ENCODE measurements around the gene CMPK2. TPM values are rescaled to one million over a fixed set of nuclear protein-coding genes. Genes with fewer than 3 reads are reported as not detected.

CMPK2 gene
- total RNA-seq, 1 donor from 2014 or later, result 0.49 TPM

- Mint-ChIP-seq H3K27me3 (ENCODE audit: unreplicated experiment) (no peaks in the 10 kb centered on the region), H3K4me3 (ENCODE audit: unreplicated experiment) (no peak overlapping the region), H3K27ac (ENCODE audit: unreplicated experiment) (no peak overlapping the region), H3K4me1 (ENCODE audit: unreplicated experiment) (no peaks in the 10 kb centered on the region), H3K36me3 (ENCODE audit: low read depth, unreplicated experiment) (no peaks in the 10 kb centered on the region), H3K9me3 (ENCODE audit: unreplicated experiment) (no peaks in the 10 kb centered on the region)
- TF ChIP-seq, protein P1, sequence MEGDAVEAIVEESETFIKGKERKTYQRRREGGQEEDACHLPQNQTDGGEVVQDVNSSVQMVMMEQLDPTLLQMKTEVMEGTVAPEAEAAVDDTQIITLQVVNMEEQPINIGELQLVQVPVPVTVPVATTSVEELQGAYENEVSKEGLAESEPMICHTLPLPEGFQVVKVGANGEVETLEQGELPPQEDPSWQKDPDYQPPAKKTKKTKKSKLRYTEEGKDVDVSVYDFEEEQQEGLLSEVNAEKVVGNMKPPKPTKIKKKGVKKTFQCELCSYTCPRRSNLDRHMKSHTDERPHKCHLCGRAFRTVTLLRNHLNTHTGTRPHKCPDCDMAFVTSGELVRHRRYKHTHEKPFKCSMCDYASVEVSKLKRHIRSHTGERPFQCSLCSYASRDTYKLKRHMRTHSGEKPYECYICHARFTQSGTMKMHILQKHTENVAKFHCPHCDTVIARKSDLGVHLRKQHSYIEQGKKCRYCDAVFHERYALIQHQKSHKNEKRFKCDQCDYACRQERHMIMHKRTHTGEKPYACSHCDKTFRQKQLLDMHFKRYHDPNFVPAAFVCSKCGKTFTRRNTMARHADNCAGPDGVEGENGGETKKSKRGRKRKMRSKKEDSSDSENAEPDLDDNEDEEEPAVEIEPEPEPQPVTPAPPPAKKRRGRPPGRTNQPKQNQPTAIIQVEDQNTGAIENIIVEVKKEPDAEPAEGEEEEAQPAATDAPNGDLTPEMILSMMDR (IDR thresholded peaks at IDR 0.05; ENCODE audit: unreplicated experiment), result no peak
- DNase-seq (ENCODE audit: low spot score), result no peak
Observed at GRCh38 chr2:6872394-6872793, 6.7 kb upstream of the CMPK2 start.

DNA sequence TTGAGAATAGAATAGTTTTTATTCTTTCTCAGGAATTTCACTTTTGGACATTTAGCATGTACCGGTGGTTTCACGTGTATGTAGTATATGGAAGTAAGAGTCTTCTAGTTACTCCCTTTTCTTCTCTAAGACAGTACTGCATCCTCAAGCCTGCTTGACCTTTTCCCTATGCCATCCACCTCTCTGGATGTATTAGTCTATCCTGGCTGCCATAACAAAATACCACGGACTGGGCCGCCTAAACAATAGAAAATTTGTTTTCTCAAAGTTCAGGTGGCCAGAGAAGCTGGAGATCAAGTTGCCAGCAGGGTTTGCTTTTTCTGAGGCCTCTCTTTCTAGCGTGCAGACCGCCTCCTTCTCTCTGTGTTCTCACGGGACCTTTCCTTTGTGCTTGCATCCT lies 1.3 kb upstream of the CMPK2 start:
- H3K27ac Mint-ChIP-seq (ENCODE audit: unreplicated experiment), result no peak overlapping the region
- H3K36me3 Mint-ChIP-seq (ENCODE audit: low read depth, unreplicated experiment), result peaks cover 8% of the 10 kb centered on the region
- H3K4me1 Mint-ChIP-seq (ENCODE audit: unreplicated experiment), result peaks cover 6% of the 10 kb centered on the region
- peaks cover 20% of the 10 kb centered on the region for H3K27me3 Mint-ChIP-seq (ENCODE audit: unreplicated experiment)
- TF ChIP-seq, protein P1 (IDR thresholded peaks at IDR 0.05; ENCODE audit: unreplicated experiment), result no peak
- no peak for DNase-seq (ENCODE audit: low spot score)
- peaks cover 6% of the 10 kb centered on the region for H3K9me3 Mint-ChIP-seq (ENCODE audit: unreplicated experiment)
- no peak overlapping the region for H3K4me3 Mint-ChIP-seq (ENCODE audit: unreplicated experiment)

GRCh38 chr2:6866275-6866671 lies 566 bp upstream of the CMPK2 start:
- Mint-ChIP-seq H3K4me3 (ENCODE audit: unreplicated experiment) (peak overlapping the region; percentile 91), H3K4me1 (ENCODE audit: unreplicated experiment) (peaks cover 6% of the 10 kb centered on the region), H3K9me3 (ENCODE audit: unreplicated experiment) (peaks cover 12% of the 10 kb centered on the region), H3K36me3 (ENCODE audit: low read depth, unreplicated experiment) (peaks cover 14% of the 10 kb centered on the region), H3K27me3 (ENCODE audit: unreplicated experiment) (peaks cover 20% of the 10 kb centered on the region), H3K27ac (ENCODE audit: unreplicated experiment) (no peak overlapping the region)
- TF ChIP-seq, protein P1 (IDR thresholded peaks at IDR 0.05; ENCODE audit: unreplicated experiment), result no peak
- DNase-seq (ENCODE audit: low spot score), result no peak

- TF ChIP-seq, protein P1 (IDR thresholded peaks at IDR 0.05; ENCODE audit: unreplicated experiment), result no peak
- no peak for DNase-seq (ENCODE audit: low spot score)
- Mint-ChIP-seq H3K36me3 (ENCODE audit: low read depth, unreplicated experiment) (peaks cover 20% of the 10 kb centered on the region), H3K27me3 (ENCODE audit: unreplicated experiment) (peaks cover 23% of the 10 kb centered on the region), H3K27ac (ENCODE audit: unreplicated experiment) (no peak overlapping the region), H3K4me3 (ENCODE audit: unreplicated experiment) (peak overlapping the region; percentile 82), H3K9me3 (ENCODE audit: unreplicated experiment) (peaks cover 16% of the 10 kb centered on the region), H3K4me1 (ENCODE audit: unreplicated experiment) (peaks cover 6% of the 10 kb centered on the region)
Observed at GRCh38 chr2:6864923-6865345, 773 bp downstream of the CMPK2 start.

DNA sequence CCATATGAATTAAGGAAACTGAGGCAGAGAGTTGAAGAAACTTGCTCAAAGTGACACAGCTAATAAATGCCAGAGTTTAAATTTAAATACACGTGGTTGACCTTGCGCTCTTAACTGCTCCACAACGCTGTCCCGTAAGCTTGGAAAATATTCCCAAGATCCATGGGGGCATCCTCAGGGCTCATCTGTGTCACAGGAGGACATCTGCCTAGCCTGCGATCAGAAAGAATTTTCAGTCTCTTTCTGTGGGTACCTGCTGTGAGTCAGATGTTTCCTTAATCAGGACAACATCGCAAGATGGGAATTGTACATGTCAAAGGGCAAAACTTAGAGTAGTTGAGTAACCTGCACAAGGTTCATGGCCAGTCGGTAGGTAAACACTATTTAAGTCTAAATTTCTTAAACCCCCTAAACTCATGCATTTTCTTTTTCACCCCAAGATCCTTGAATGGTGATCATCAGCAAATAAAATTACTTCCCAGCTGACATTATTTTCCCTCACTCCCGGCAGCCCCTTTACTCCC lies 1.4 kb downstream of the CMPK2 start:
- Mint-ChIP-seq H3K27ac (ENCODE audit: unreplicated experiment) (no peak overlapping the region), H3K36me3 (ENCODE audit: low read depth, unreplicated experiment) (peaks cover 20% of the 10 kb centered on the region), H3K9me3 (ENCODE audit: unreplicated experiment) (peaks cover 16% of the 10 kb centered on the region), H3K4me1 (ENCODE audit: unreplicated experiment) (peaks cover 6% of the 10 kb centered on the region), H3K27me3 (ENCODE audit: unreplicated experiment) (peaks cover 23% of the 10 kb centered on the region), H3K4me3 (ENCODE audit: unreplicated experiment) (peak overlapping the region; percentile 82)
- no peak for DNase-seq (ENCODE audit: low spot score)
- TF ChIP-seq, protein P1 (IDR thresholded peaks at IDR 0.05; ENCODE audit: unreplicated experiment), result no peak

All from endothelial cell (in vitro differentiated cells).